Temporal lobe (tissue), 1 donor: Measurements from ENCODE around the gene MEIOSIN. TPM values are rescaled to one million over a fixed set of nuclear protein-coding genes. Genes with fewer than 3 reads are reported as not detected.

Experiments
- total RNA-seq: library from RNA; depleted of rRNA; stranded (reverse); fragments of >200 nt; gene quantifications from one replicate; pipeline ENCODE4 v1.2.3, GENCODE V29; 2014

Gene MEIOSIN
- total RNA-seq, 1 donor from 2014 or later, result not detected

Other genes with a start within 250 kb of the MEIOSIN start
- 58.8 TPM for gene RTN2, start 236.4 kb upstream of the MEIOSIN start, total RNA-seq
- 0.25 TPM for gene PPM1N, start 235.0 kb upstream of the MEIOSIN start, total RNA-seq
- 9.3 TPM for gene VASP, start 226.0 kb upstream of the MEIOSIN start, total RNA-seq
- gene OPA3, start 148.6 kb upstream of the MEIOSIN start, total RNA-seq, result 1.2 TPM
- 0.25 TPM for gene GPR4, start 131.2 kb upstream of the MEIOSIN start, total RNA-seq
- 13.0 TPM for gene EML2, start 94.0 kb upstream of the MEIOSIN start, total RNA-seq
- gene GIPR, start 65.2 kb upstream of the MEIOSIN start, total RNA-seq, result 0.25 TPM
- gene SNRPD2, start 41.5 kb upstream of the MEIOSIN start, total RNA-seq, result 101 TPM
- 4.2 TPM for gene QPCTL, start 40.8 kb upstream of the MEIOSIN start, total RNA-seq
- gene FBXO46, start 2.5 kb upstream of the MEIOSIN start, total RNA-seq, result 7.6 TPM
- 0.98 TPM for gene SIX5, start 35.8 kb downstream of the MEIOSIN start, total RNA-seq
- gene DMPK, start 49.1 kb downstream of the MEIOSIN start, total RNA-seq, result 21.9 TPM
- gene DMWD, start 59.4 kb downstream of the MEIOSIN start, total RNA-seq, result 33.7 TPM
- gene RSPH6A, start 81.9 kb downstream of the MEIOSIN start, total RNA-seq, result not detected
- gene SYMPK, start 129.7 kb downstream of the MEIOSIN start, total RNA-seq, result 21.4 TPM
- not detected for gene FOXA3, start 130.9 kb downstream of the MEIOSIN start, total RNA-seq
- gene IRF2BP1, start 152.7 kb downstream of the MEIOSIN start, total RNA-seq, result 20.9 TPM
- gene MYPOP, start 169.2 kb downstream of the MEIOSIN start, total RNA-seq, result 0.98 TPM
- not detected for gene NANOS2, start 181.3 kb downstream of the MEIOSIN start, total RNA-seq
- gene NOVA2, start 240.4 kb downstream of the MEIOSIN start, total RNA-seq, result 19.7 TPM